ENCODE results near the gene KRT4. TPM values are rescaled to one million over a fixed set of nuclear protein-coding genes. Genes with fewer than 3 reads are reported as not detected.

Gene KRT4
- total RNA-seq, 1 experiment from 2014 or later, result 5.2 TPM

- H3K4me1 Mint-ChIP-seq (ENCODE audit: low read depth, unreplicated experiment), result peaks cover 13% of the 10 kb centered on the region
- Histone ChIP-seq H3K4me3 (ENCODE audit: low read depth, low read length) (no peak overlapping the region), H3K9me3 (no peaks in the 10 kb centered on the region), H3K27me3 (replicated peaks; ENCODE audit: control insufficient read depth, insufficient read depth, low read length) (no peaks in the 10 kb centered on the region), H3K4me1 (peaks cover 22% of the 10 kb centered on the region), H3K36me3 (ENCODE audit: control insufficient read depth, insufficient read depth, low read length) (no peaks in the 10 kb centered on the region)
- no peak for TF ChIP-seq CTCF (IDR thresholded peaks at IDR 0.05; ENCODE audit: insufficient read depth in 1 of 2, low read depth in 1 of 2, low read length in 1 of 2, severe bottlenecking in 1 of 2, unreplicated experiment in 1 of 2)
- ChIA-PET POLR2A (no interaction called here), CTCF (interaction anchor here (1.6 kb wide), 1 partner anchor 58 kb away, joined by 6 read pairs; no protein-coding TSS in a partner anchor)
- BruUV-seq (replicated peaks), result no TSS peak
- intact Hi-C loops (cut with micrococcal nuclease; ENCODE audit: unreplicated experiment), result no loop called here
- H3K4me3 Mint-ChIP-seq (ENCODE audit: unreplicated experiment), result no peak overlapping the region
- no peaks in the 10 kb centered on the region for H3K9me3 Mint-ChIP-seq (ENCODE audit: unreplicated experiment)
- DNase-seq, result no peak
- H3K36me3 Mint-ChIP-seq (ENCODE audit: insufficient read depth, unreplicated experiment), result no peaks in the 10 kb centered on the region
- H3K27me3 Mint-ChIP-seq (ENCODE audit: insufficient read depth, unreplicated experiment), result no peaks in the 10 kb centered on the region
- H3K27ac Mint-ChIP-seq (ENCODE audit: unreplicated experiment), result no peak overlapping the region
Measured at GRCh38 chr12:52812749-52813148, 1.2 kb downstream of the KRT4 start.

- no peaks in the 10 kb centered on the region for H3K36me3 Mint-ChIP-seq (ENCODE audit: insufficient read depth, unreplicated experiment)
- no peak overlapping the region for H3K4me3 Mint-ChIP-seq (ENCODE audit: unreplicated experiment)
- no TSS peak for BruUV-seq (replicated peaks)
- Histone ChIP-seq H3K4me1 (peaks cover 22% of the 10 kb centered on the region), H3K27me3 (replicated peaks; ENCODE audit: control insufficient read depth, insufficient read depth, low read length) (no peaks in the 10 kb centered on the region), H3K9me3 (no peaks in the 10 kb centered on the region), H3K36me3 (ENCODE audit: control insufficient read depth, insufficient read depth, low read length) (no peaks in the 10 kb centered on the region), H3K4me3 (ENCODE audit: low read depth, low read length) (no peak overlapping the region)
- H3K9me3 Mint-ChIP-seq (ENCODE audit: unreplicated experiment), result no peaks in the 10 kb centered on the region
- intact Hi-C loops (cut with micrococcal nuclease; ENCODE audit: unreplicated experiment), result no loop called here
- H3K27ac Mint-ChIP-seq (ENCODE audit: unreplicated experiment), result no peak overlapping the region
- H3K4me1 Mint-ChIP-seq (ENCODE audit: low read depth, unreplicated experiment), result peaks cover 13% of the 10 kb centered on the region
- no peak for TF ChIP-seq CTCF (IDR thresholded peaks at IDR 0.05; ENCODE audit: insufficient read depth in 1 of 2, low read depth in 1 of 2, low read length in 1 of 2, severe bottlenecking in 1 of 2, unreplicated experiment in 1 of 2)
- H3K27me3 Mint-ChIP-seq (ENCODE audit: insufficient read depth, unreplicated experiment), result no peaks in the 10 kb centered on the region
- ChIA-PET CTCF (no interaction called here), POLR2A (no interaction called here)
- DNase-seq, result no peak
Measured at GRCh38 chr12:52812073-52812400, 1.9 kb downstream of the KRT4 start.

GRCh38 chr12:52811191-52812072 is 2.5 kb downstream of the KRT4 start:
- Histone ChIP-seq H3K4me3 (ENCODE audit: low read depth, low read length) (no peak overlapping the region), H3K4me1 (peaks cover 22% of the 10 kb centered on the region), H3K9me3 (no peaks in the 10 kb centered on the region), H3K36me3 (ENCODE audit: control insufficient read depth, insufficient read depth, low read length) (no peaks in the 10 kb centered on the region), H3K27me3 (replicated peaks; ENCODE audit: control insufficient read depth, insufficient read depth, low read length) (no peaks in the 10 kb centered on the region)
- ChIA-PET POLR2A (no interaction called here), CTCF (no interaction called here)
- H3K9me3 Mint-ChIP-seq (ENCODE audit: unreplicated experiment), result no peaks in the 10 kb centered on the region
- BruUV-seq (replicated peaks), result no TSS peak
- H3K27ac Mint-ChIP-seq (ENCODE audit: unreplicated experiment), result no peak overlapping the region
- no peaks in the 10 kb centered on the region for H3K36me3 Mint-ChIP-seq (ENCODE audit: insufficient read depth, unreplicated experiment)
- no peak overlapping the region for H3K4me3 Mint-ChIP-seq (ENCODE audit: unreplicated experiment)
- H3K27me3 Mint-ChIP-seq (ENCODE audit: insufficient read depth, unreplicated experiment), result no peaks in the 10 kb centered on the region
- H3K4me1 Mint-ChIP-seq (ENCODE audit: low read depth, unreplicated experiment), result peaks cover 13% of the 10 kb centered on the region
- intact Hi-C loops (cut with micrococcal nuclease; ENCODE audit: unreplicated experiment), result no loop called here
- TF ChIP-seq CTCF (IDR thresholded peaks at IDR 0.05; ENCODE audit: insufficient read depth in 1 of 2, low read depth in 1 of 2, low read length in 1 of 2, severe bottlenecking in 1 of 2, unreplicated experiment in 1 of 2), result no peak
- no peak for DNase-seq
